Gastrocnemius medialis (tissue), 4 donors: Measurements from ENCODE around the gene AREL1.

Source experiments
- POLR2A ChIP-seq, 2 donors: fragments of 450-650 bp; IDR thresholded peaks; one replicate each; pipeline ENCODE4 v1.6.1; 2017; ENCODE audit warnings: antibody characterized with exemption in 2 of 2, mild to moderate bottlenecking in 2 of 2, moderate library complexity in 2 of 2
- TF ChIP-seq, protein P1 (sequence below), 5 experiments: fragments of 450-650 bp in 3 of 5; fragments of 200-600 bp in 2 of 5; sonication (generic) in 2 of 5; IDR thresholded peaks in 4 of 5; conservative IDR thresholded peaks in 1 of 5; 1 replicate in 4 of 5; 2 replicates in 1 of 5; pipeline ENCODE4 v1.5.1; 2016 to 2019; ENCODE audit warnings: antibody characterized with exemption in 5 of 5, mild to moderate bottlenecking in 3 of 5, moderate library complexity in 3 of 5

- TF ChIP-seq, protein P1, sequence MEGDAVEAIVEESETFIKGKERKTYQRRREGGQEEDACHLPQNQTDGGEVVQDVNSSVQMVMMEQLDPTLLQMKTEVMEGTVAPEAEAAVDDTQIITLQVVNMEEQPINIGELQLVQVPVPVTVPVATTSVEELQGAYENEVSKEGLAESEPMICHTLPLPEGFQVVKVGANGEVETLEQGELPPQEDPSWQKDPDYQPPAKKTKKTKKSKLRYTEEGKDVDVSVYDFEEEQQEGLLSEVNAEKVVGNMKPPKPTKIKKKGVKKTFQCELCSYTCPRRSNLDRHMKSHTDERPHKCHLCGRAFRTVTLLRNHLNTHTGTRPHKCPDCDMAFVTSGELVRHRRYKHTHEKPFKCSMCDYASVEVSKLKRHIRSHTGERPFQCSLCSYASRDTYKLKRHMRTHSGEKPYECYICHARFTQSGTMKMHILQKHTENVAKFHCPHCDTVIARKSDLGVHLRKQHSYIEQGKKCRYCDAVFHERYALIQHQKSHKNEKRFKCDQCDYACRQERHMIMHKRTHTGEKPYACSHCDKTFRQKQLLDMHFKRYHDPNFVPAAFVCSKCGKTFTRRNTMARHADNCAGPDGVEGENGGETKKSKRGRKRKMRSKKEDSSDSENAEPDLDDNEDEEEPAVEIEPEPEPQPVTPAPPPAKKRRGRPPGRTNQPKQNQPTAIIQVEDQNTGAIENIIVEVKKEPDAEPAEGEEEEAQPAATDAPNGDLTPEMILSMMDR (IDR thresholded peaks at IDR 0.05 in 4 of 5, conservative IDR thresholded peaks at IDR 0.05 in 1 of 5) = no peak
- TF ChIP-seq POLR2A (IDR thresholded peaks at IDR 0.05) = no peak
Observed at GRCh38 chr14:74636424-74637177, 76.3 kb downstream of the AREL1 start.
